Parathyroid adenoma (tissue), 2 donors: ENCODE measurements around the gene UHMK1.

Experiments used
- H2AFZ ChIP-seq: fragments of 300-600 bp; sonication (generic); one replicate; pipeline ENCODE4 v1.7.0; 2017; ENCODE audit warnings: antibody characterized with exemption, mild to moderate bottlenecking
- H3K27ac ChIP-seq: fragments of 300-600 bp; sonication (generic); one replicate; pipeline ENCODE4 v1.7.0; 2017
- H3K27me3 ChIP-seq: fragments of 300-600 bp; sonication (generic); one replicate; pipeline ENCODE4 v1.7.0; 2017; ENCODE audit warnings: low read length; ENCODE audit not compliant: control insufficient read depth, insufficient read depth
- H3K36me3 ChIP-seq: fragments of 300-600 bp; sonication (generic); one replicate; pipeline ENCODE4 v1.7.0; 2017; ENCODE audit warnings: low read length; ENCODE audit not compliant: control insufficient read depth, insufficient read depth
- H3K4me1 ChIP-seq: fragments of 300-600 bp; sonication (generic); one replicate; pipeline ENCODE4 v1.7.0; 2017; ENCODE audit warnings: control low read depth
- H3K4me2 ChIP-seq: fragments of 300-600 bp; sonication (generic); one replicate; pipeline ENCODE4 v1.7.0; 2017; ENCODE audit warnings: low read length
- H3K4me3 ChIP-seq: fragments of 300-600 bp; sonication (generic); one replicate; pipeline ENCODE4 v1.7.0; 2017; ENCODE audit warnings: low read depth, low read length
- H3K79me2 ChIP-seq: fragments of 300-600 bp; sonication (generic); one replicate; pipeline ENCODE4 v1.7.0; 2017; ENCODE audit warnings: control low read depth
- H3K9ac ChIP-seq: fragments of 300-600 bp; sonication (generic); one replicate; pipeline ENCODE4 v1.7.0; 2017; ENCODE audit warnings: mild to moderate bottlenecking
- H3K9me3 ChIP-seq: fragments of 300-600 bp; sonication (generic); one replicate; pipeline ENCODE4 v1.7.0; 2017; ENCODE audit warnings: low read length; ENCODE audit not compliant: control insufficient read depth
- CTCF ChIP-seq: fragments of 300-600 bp; sonication (generic); IDR thresholded peaks from one replicate; pipeline ENCODE4 v1.7.0; 2017; ENCODE audit warnings: antibody characterized with exemption, mild to moderate bottlenecking
- donor health status: primary hyperparathyroidism.

The UHMK1 gene

GRCh38 chr1:162578936-162579335 lies 81.3 kb downstream of the UHMK1 start:
- no peak overlapping the region for H3K27ac ChIP-seq
- no peaks in the 10 kb centered on the region for H3K4me1 ChIP-seq
- H2AFZ ChIP-seq = no peak overlapping the region
- H3K9ac ChIP-seq = no peak overlapping the region
- H3K4me3 ChIP-seq = no peak overlapping the region
- H3K9me3 ChIP-seq = no peaks in the 10 kb centered on the region
- no peaks in the 10 kb centered on the region for H3K27me3 ChIP-seq
- no peak overlapping the region for H3K4me2 ChIP-seq
- no peak for TF ChIP-seq CTCF
- no peaks in the 10 kb centered on the region for H3K36me3 ChIP-seq
- H3K79me2 ChIP-seq = no peaks in the 10 kb centered on the region
